Measurements from ENCODE around the gene GNB3. TPM values are rescaled to one million over a fixed set of nuclear protein-coding genes. Genes with fewer than 3 reads are reported as not detected.

The GNB3 gene
- total and polyA plus RNA-seq, 9 of the 15 experiments (the other 6 are each of a cell fraction or from before 2014, with no cell fraction given): 1.4 to 5.8 (median 2.0) TPM

DNA sequence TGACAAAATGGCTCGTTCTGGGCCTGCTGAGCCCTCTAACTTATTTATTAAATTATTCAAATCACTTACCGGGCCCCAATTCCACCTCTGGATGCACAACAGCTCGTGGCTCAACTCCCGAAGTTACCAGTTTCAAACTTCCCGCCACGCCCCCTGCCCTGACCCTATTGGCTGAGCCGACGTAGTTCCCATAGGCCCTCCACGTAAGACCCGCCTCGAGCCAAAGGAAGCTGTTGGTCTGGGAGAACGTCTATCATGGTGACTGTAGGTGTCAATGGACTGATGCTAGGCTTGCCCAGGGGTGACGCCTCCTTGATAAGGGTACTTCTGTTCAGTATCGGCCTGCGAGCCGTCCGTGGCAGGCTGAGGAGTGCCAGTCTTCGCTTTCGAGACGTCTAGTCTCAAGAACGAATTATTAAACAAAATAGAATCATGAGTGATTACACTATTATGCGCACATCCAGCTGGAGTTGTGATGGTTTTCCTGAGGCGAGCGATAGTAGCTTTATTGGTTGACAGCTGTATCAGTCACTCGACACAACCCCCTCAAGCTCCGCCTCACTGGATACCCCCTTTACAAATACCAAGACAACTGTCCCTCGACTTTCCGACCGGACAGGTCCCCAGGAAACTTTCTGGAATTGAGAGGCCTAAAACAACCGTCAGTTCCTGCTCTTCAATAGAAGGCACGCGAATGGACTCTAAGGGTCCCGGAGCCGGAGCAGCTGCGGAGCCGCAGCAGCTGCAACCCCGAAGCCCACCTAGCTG lies 10.6 kb downstream of the GNB3 start, which contains the start of gene CDCA3 (continued):
- TF ChIP-seq MYBL2 (IDR thresholded peaks at IDR 0.05; ENCODE audit: low read depth) (peak; percentile 96), MYBL2 (CRISPR knock-in tag; IDR thresholded peaks at IDR 0.05; ENCODE audit: borderline replicate concordance) (peak; percentile 31; the same call in 1 of the 2 replicates), MTA2 (IDR thresholded peaks at IDR 0.05; ENCODE audit: low read depth) (no peak), NFIX (CRISPR knock-in tag; IDR thresholded peaks at IDR 0.05; ENCODE audit: low read depth) (no peak), CTBP1 (IDR thresholded peaks at IDR 0.05; ENCODE audit: borderline replicate concordance) (no peak; the same call in 1 of the 2 replicates), NFYB (IDR thresholded peaks at IDR 0.05; ENCODE audit: extremely low read depth, insufficient read length) (peak; percentile 98), POLR2A (conservative IDR thresholded peaks at IDR 0.05) (peak; percentile 59), ZNF76 (CRISPR knock-in tag; IDR thresholded peaks at IDR 0.05; ENCODE audit: borderline replicate concordance) (no peak), FOXP1 (CRISPR knock-in tag; IDR thresholded peaks at IDR 0.05) (no peak), SETDB1 (IDR thresholded peaks at IDR 0.05; ENCODE audit: low read length) (no peak), ZFX (CRISPR knock-in tag; IDR thresholded peaks at IDR 0.05) (0 out of 2 replicates have a peak, but pooled peaks have one; percentile 29), ZNF408 (CRISPR knock-in tag; IDR thresholded peaks at IDR 0.05; ENCODE audit: low read depth) (no peak), ILK (tag; IDR thresholded peaks at IDR 0.05; ENCODE audit: borderline replicate concordance, low read depth) (no peak), ZSCAN29 (IDR thresholded peaks at IDR 0.05) (no peak), TCF7L2 (IDR thresholded peaks at IDR 0.05; ENCODE audit: low read depth, low read length) (no peak), BRCA1 (IDR thresholded peaks at IDR 0.05) (no peak), BRCA1 (CRISPR knock-in tag; IDR thresholded peaks at IDR 0.05) (no peak), ETV5 (CRISPR knock-in tag; IDR thresholded peaks at IDR 0.05; ENCODE audit: low read depth) (no peak), CC2D1A (IDR thresholded peaks at IDR 0.05) (no peak), MYC (IDR thresholded peaks at IDR 0.05; ENCODE audit: low read depth, low read length) (peak; percentile 74; the same call in 1 of the 2 replicates), MYC (CRISPR knock-in tag; IDR thresholded peaks at IDR 0.05; ENCODE audit: borderline replicate concordance, low read depth) (no peak)
- TF ChIP-seq, protein P1, sequence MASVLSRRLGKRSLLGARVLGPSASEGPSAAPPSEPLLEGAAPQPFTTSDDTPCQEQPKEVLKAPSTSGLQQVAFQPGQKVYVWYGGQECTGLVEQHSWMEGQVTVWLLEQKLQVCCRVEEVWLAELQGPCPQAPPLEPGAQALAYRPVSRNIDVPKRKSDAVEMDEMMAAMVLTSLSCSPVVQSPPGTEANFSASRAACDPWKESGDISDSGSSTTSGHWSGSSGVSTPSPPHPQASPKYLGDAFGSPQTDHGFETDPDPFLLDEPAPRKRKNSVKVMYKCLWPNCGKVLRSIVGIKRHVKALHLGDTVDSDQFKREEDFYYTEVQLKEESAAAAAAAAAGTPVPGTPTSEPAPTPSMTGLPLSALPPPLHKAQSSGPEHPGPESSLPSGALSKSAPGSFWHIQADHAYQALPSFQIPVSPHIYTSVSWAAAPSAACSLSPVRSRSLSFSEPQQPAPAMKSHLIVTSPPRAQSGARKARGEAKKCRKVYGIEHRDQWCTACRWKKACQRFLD (CRISPR knock-in tag; IDR thresholded peaks at IDR 0.05): 0 out of 2 replicates have a peak, but pooled peaks have one; percentile 33
- TF ChIP-seq, protein P2, sequence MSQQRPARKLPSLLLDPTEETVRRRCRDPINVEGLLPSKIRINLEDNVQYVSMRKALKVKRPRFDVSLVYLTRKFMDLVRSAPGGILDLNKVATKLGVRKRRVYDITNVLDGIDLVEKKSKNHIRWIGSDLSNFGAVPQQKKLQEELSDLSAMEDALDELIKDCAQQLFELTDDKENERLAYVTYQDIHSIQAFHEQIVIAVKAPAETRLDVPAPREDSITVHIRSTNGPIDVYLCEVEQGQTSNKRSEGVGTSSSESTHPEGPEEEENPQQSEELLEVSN (IDR thresholded peaks at IDR 0.05; ENCODE audit: borderline replicate concordance in 1 of 2, extremely low read depth in 1 of 2, insufficient read depth in 1 of 2, insufficient read length in 1 of 2, low read depth in 1 of 2, low read length in 1 of 2, poor library complexity in 1 of 2, severe bottlenecking in 1 of 2): peak; percentile 70 to 95
- TF ChIP-seq, protein P3, sequence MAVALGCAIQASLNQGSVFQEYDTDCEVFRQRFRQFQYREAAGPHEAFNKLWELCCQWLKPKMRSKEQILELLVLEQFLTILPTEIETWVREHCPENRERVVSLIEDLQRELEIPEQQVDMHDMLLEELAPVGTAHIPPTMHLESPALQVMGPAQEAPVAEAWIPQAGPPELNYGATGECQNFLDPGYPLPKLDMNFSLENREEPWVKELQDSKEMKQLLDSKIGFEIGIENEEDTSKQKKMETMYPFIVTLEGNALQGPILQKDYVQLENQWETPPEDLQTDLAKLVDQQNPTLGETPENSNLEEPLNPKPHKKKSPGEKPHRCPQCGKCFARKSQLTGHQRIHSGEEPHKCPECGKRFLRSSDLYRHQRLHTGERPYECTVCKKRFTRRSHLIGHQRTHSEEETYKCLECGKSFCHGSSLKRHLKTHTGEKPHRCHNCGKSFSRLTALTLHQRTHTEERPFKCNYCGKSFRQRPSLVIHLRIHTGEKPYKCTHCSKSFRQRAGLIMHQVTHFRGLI (CRISPR knock-in tag; IDR thresholded peaks at IDR 0.05): no peak

All from K562 (cell line).